SU-DHL-6 (cell line): ENCODE measurements around the gene STARD5.

Experiments
- CTCF ChIP-seq: fragments of 200-600 bp; sonication (generic); IDR thresholded peaks from one replicate; pipeline ENCODE4 v1.5.1; 2017; ENCODE audit warnings: antibody characterized with exemption, mild to moderate bottlenecking, low read length, moderate library complexity; ENCODE audit not compliant: insufficient read depth, poor library complexity, severe bottlenecking
- EZH2phosphoT487 ChIP-seq: fragments of 200-600 bp; sonication (generic), shearing (Covaris generic); conservative IDR thresholded peaks from 2 replicates; pipeline ENCODE4 v1.6.1; 2018; ENCODE audit warnings: mild to moderate bottlenecking, antibody characterized with exemption, low read length, moderate library complexity, mixed read lengths

- no peak for TF ChIP-seq CTCF
- no peak for TF ChIP-seq EZH2phosphoT487
These were observed 48.1 kb downstream of the STARD5 start for GRCh38 chr15:81275711-81276392.
